Measurements from ENCODE around the gene CRY1. TPM values are rescaled to one million over a fixed set of nuclear protein-coding genes. Genes with fewer than 3 reads are reported as not detected.
A peak's percentile ranks its signal among the peaks of the same experiment; 100 is the strongest.

CRY1 gene
- total and polyA plus RNA-seq, 9 of the 15 experiments (the other 6 are each of a cell fraction or from before 2014, with no cell fraction given), result 8.7 to 33.3 (median 25.2) TPM

DNA sequence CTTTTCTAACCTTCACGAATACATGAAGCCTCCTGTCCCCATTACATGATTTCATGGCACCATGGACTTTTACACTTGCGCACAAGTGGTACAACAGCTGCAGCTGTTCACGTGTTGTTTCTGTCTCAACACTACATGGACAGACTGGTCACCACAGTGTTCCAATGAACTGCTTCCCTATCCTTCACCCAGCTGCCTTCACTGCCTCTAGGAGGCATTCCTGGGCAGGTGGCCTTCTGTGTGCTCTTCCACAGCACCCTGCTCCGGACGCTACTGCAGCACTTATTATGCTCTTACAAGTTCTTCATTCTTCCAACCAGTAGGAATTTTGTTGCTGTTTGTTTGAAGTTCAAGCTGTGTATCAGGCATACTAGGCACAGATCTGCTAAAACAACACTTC lies 107.9 kb downstream of the CRY1 start (continued):
- no peak for TF ChIP-seq BCOR (IDR thresholded peaks at IDR 0.05)
- TF ChIP-seq, protein P1, sequence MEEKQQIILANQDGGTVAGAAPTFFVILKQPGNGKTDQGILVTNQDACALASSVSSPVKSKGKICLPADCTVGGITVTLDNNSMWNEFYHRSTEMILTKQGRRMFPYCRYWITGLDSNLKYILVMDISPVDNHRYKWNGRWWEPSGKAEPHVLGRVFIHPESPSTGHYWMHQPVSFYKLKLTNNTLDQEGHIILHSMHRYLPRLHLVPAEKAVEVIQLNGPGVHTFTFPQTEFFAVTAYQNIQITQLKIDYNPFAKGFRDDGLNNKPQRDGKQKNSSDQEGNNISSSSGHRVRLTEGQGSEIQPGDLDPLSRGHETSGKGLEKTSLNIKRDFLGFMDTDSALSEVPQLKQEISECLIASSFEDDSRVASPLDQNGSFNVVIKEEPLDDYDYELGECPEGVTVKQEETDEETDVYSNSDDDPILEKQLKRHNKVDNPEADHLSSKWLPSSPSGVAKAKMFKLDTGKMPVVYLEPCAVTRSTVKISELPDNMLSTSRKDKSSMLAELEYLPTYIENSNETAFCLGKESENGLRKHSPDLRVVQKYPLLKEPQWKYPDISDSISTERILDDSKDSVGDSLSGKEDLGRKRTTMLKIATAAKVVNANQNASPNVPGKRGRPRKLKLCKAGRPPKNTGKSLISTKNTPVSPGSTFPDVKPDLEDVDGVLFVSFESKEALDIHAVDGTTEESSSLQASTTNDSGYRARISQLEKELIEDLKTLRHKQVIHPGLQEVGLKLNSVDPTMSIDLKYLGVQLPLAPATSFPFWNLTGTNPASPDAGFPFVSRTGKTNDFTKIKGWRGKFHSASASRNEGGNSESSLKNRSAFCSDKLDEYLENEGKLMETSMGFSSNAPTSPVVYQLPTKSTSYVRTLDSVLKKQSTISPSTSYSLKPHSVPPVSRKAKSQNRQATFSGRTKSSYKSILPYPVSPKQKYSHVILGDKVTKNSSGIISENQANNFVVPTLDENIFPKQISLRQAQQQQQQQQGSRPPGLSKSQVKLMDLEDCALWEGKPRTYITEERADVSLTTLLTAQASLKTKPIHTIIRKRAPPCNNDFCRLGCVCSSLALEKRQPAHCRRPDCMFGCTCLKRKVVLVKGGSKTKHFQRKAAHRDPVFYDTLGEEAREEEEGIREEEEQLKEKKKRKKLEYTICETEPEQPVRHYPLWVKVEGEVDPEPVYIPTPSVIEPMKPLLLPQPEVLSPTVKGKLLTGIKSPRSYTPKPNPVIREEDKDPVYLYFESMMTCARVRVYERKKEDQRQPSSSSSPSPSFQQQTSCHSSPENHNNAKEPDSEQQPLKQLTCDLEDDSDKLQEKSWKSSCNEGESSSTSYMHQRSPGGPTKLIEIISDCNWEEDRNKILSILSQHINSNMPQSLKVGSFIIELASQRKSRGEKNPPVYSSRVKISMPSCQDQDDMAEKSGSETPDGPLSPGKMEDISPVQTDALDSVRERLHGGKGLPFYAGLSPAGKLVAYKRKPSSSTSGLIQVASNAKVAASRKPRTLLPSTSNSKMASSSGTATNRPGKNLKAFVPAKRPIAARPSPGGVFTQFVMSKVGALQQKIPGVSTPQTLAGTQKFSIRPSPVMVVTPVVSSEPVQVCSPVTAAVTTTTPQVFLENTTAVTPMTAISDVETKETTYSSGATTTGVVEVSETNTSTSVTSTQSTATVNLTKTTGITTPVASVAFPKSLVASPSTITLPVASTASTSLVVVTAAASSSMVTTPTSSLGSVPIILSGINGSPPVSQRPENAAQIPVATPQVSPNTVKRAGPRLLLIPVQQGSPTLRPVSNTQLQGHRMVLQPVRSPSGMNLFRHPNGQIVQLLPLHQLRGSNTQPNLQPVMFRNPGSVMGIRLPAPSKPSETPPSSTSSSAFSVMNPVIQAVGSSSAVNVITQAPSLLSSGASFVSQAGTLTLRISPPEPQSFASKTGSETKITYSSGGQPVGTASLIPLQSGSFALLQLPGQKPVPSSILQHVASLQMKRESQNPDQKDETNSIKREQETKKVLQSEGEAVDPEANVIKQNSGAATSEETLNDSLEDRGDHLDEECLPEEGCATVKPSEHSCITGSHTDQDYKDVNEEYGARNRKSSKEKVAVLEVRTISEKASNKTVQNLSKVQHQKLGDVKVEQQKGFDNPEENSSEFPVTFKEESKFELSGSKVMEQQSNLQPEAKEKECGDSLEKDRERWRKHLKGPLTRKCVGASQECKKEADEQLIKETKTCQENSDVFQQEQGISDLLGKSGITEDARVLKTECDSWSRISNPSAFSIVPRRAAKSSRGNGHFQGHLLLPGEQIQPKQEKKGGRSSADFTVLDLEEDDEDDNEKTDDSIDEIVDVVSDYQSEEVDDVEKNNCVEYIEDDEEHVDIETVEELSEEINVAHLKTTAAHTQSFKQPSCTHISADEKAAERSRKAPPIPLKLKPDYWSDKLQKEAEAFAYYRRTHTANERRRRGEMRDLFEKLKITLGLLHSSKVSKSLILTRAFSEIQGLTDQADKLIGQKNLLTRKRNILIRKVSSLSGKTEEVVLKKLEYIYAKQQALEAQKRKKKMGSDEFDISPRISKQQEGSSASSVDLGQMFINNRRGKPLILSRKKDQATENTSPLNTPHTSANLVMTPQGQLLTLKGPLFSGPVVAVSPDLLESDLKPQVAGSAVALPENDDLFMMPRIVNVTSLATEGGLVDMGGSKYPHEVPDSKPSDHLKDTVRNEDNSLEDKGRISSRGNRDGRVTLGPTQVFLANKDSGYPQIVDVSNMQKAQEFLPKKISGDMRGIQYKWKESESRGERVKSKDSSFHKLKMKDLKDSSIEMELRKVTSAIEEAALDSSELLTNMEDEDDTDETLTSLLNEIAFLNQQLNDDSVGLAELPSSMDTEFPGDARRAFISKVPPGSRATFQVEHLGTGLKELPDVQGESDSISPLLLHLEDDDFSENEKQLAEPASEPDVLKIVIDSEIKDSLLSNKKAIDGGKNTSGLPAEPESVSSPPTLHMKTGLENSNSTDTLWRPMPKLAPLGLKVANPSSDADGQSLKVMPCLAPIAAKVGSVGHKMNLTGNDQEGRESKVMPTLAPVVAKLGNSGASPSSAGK (IDR thresholded peaks at IDR 0.05), result peak; percentile 48
- no peak for TF ChIP-seq ZFX (CRISPR knock-in tag; IDR thresholded peaks at IDR 0.05)
- TF ChIP-seq, protein P2, sequence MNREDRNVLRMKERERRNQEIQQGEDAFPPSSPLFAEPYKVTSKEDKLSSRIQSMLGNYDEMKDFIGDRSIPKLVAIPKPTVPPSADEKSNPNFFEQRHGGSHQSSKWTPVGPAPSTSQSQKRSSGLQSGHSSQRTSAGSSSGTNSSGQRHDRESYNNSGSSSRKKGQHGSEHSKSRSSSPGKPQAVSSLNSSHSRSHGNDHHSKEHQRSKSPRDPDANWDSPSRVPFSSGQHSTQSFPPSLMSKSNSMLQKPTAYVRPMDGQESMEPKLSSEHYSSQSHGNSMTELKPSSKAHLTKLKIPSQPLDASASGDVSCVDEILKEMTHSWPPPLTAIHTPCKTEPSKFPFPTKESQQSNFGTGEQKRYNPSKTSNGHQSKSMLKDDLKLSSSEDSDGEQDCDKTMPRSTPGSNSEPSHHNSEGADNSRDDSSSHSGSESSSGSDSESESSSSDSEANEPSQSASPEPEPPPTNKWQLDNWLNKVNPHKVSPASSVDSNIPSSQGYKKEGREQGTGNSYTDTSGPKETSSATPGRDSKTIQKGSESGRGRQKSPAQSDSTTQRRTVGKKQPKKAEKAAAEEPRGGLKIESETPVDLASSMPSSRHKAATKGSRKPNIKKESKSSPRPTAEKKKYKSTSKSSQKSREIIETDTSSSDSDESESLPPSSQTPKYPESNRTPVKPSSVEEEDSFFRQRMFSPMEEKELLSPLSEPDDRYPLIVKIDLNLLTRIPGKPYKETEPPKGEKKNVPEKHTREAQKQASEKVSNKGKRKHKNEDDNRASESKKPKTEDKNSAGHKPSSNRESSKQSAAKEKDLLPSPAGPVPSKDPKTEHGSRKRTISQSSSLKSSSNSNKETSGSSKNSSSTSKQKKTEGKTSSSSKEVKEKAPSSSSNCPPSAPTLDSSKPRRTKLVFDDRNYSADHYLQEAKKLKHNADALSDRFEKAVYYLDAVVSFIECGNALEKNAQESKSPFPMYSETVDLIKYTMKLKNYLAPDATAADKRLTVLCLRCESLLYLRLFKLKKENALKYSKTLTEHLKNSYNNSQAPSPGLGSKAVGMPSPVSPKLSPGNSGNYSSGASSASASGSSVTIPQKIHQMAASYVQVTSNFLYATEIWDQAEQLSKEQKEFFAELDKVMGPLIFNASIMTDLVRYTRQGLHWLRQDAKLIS (CRISPR knock-in tag; IDR thresholded peaks at IDR 0.05), result no peak
- TF ChIP-seq ESRRB (CRISPR knock-in tag; IDR thresholded peaks at IDR 0.05; ENCODE audit: borderline replicate concordance), result no peak
- no peak for TF ChIP-seq MYBL2 (IDR thresholded peaks at IDR 0.05; ENCODE audit: low read depth)
- no peak for TF ChIP-seq MYBL2 (CRISPR knock-in tag; IDR thresholded peaks at IDR 0.05; ENCODE audit: borderline replicate concordance)
- no peak for TF ChIP-seq BACH1 (tag; IDR thresholded peaks at IDR 0.05)
- no peak for TF ChIP-seq RFX5 (IDR thresholded peaks at IDR 0.05; ENCODE audit: low read depth, low read length)
- TF ChIP-seq, protein P3, sequence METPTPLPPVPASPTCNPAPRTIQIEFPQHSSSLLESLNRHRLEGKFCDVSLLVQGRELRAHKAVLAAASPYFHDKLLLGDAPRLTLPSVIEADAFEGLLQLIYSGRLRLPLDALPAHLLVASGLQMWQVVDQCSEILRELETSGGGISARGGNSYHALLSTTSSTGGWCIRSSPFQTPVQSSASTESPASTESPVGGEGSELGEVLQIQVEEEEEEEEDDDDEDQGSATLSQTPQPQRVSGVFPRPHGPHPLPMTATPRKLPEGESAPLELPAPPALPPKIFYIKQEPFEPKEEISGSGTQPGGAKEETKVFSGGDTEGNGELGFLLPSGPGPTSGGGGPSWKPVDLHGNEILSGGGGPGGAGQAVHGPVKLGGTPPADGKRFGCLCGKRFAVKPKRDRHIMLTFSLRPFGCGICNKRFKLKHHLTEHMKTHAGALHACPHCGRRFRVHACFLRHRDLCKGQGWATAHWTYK (CRISPR knock-in tag; IDR thresholded peaks at IDR 0.05), result no peak
- no peak for TF ChIP-seq HDAC2 (IDR thresholded peaks at IDR 0.05)
- no peak for TF ChIP-seq ZNF24 (IDR thresholded peaks at IDR 0.05)
- no peak for TF ChIP-seq HCFC1 (IDR thresholded peaks at IDR 0.05; ENCODE audit: low read depth, low read length)
- TF ChIP-seq RFX1 (IDR thresholded peaks at IDR 0.05), result no peak

Data from K562 (cell line).